ENCODE measurements around the gene PNPLA3.
"Not testable (repeated sequence)": the region's sequence is repeated elsewhere in the genome, so short reads cannot be mapped to it uniquely, and the experiment has no call there.

PNPLA3 gene

GRCh38 chr22:43901976-43902643 lies 21.5 kb upstream of the PNPLA3 start:
- H3K4me3 Mint-ChIP-seq = no peak overlapping the region
- H3K4me1 Mint-ChIP-seq = no peaks in the 10 kb centered on the region
- H3K9me3 Mint-ChIP-seq = no peaks in the 10 kb centered on the region
- H3K27ac Mint-ChIP-seq = no peak overlapping the region
- no peak for ATAC-seq
- peaks cover 50% of the 10 kb centered on the region for H3K27me3 Mint-ChIP-seq
- H3K36me3 Mint-ChIP-seq = no peaks in the 10 kb centered on the region

GRCh38 chr22:43903033-43903432 lies 20.6 kb upstream of the PNPLA3 start:
- ATAC-seq, H3K4me3 Mint-ChIP-seq, H3K27ac Mint-ChIP-seq, H3K4me1 Mint-ChIP-seq, H3K9me3 Mint-ChIP-seq, H3K36me3 Mint-ChIP-seq: not testable (repeated sequence)
- H3K27me3 Mint-ChIP-seq = peaks cover 50% of the 10 kb centered on the region

- H3K9me3 Mint-ChIP-seq, H3K4me1 Mint-ChIP-seq, H3K4me3 Mint-ChIP-seq, H3K36me3 Mint-ChIP-seq, H3K27ac Mint-ChIP-seq, ATAC-seq: not testable (repeated sequence)
- H3K27me3 Mint-ChIP-seq = peaks cover 50% of the 10 kb centered on the region
These were observed 19.2 kb upstream of the PNPLA3 start for GRCh38 chr22:43904412-43904811.

GRCh38 chr22:43905681-43906080 lies 17.9 kb upstream of the PNPLA3 start:
- no peaks in the 10 kb centered on the region for H3K9me3 Mint-ChIP-seq
- H3K4me3 Mint-ChIP-seq = no peak overlapping the region
- ATAC-seq = no peak
- H3K36me3 Mint-ChIP-seq = no peaks in the 10 kb centered on the region
- H3K4me1 Mint-ChIP-seq = no peaks in the 10 kb centered on the region
- H3K27me3 Mint-ChIP-seq = peaks cover 56% of the 10 kb centered on the region
- H3K27ac Mint-ChIP-seq = no peak overlapping the region

- Mint-ChIP-seq H3K4me3 (no peak overlapping the region), H3K36me3 (no peaks in the 10 kb centered on the region), H3K4me1 (peaks cover 5% of the 10 kb centered on the region), H3K9me3 (peaks cover 4% of the 10 kb centered on the region), H3K27ac (no peak overlapping the region), H3K27me3 (peaks cover 36% of the 10 kb centered on the region)
- no peak for ATAC-seq
These were observed 13.9 kb upstream of the PNPLA3 start for GRCh38 chr22:43909708-43910107.

- peaks cover 4% of the 10 kb centered on the region for H3K9me3 Mint-ChIP-seq
- no peak overlapping the region for H3K4me3 Mint-ChIP-seq
- H3K4me1 Mint-ChIP-seq = peaks cover 5% of the 10 kb centered on the region
- no peaks in the 10 kb centered on the region for H3K36me3 Mint-ChIP-seq
- peak; percentile 18 for ATAC-seq
- no peak overlapping the region for H3K27ac Mint-ChIP-seq
- peaks cover 32% of the 10 kb centered on the region for H3K27me3 Mint-ChIP-seq
These were observed 13.4 kb upstream of the PNPLA3 start for GRCh38 chr22:43910178-43910695.

GRCh38 chr22:43911351-43911750 lies 12.3 kb upstream of the PNPLA3 start:
- Mint-ChIP-seq H3K4me3 (no peak overlapping the region), H3K9me3 (peaks cover 4% of the 10 kb centered on the region), H3K27ac (no peak overlapping the region), H3K4me1 (peaks cover 5% of the 10 kb centered on the region), H3K27me3 (peaks cover 27% of the 10 kb centered on the region), H3K36me3 (no peaks in the 10 kb centered on the region)
- no peak for ATAC-seq

GRCh38 chr22:43917521-43917920 lies 6.1 kb upstream of the PNPLA3 start:
- peaks cover 54% of the 10 kb centered on the region for H3K27me3 Mint-ChIP-seq
- no peak for ATAC-seq
- H3K9me3 Mint-ChIP-seq = peaks cover 4% of the 10 kb centered on the region

GRCh38 chr22:43919106-43919973 lies 4.3 kb upstream of the PNPLA3 start:
- H3K27me3 Mint-ChIP-seq = peaks cover 66% of the 10 kb centered on the region
- peaks cover 14% of the 10 kb centered on the region for H3K4me1 Mint-ChIP-seq
- H3K9me3 Mint-ChIP-seq = no peaks in the 10 kb centered on the region
- H3K27ac Mint-ChIP-seq = no peak overlapping the region
- H3K36me3 Mint-ChIP-seq = no peaks in the 10 kb centered on the region
- H3K4me3 Mint-ChIP-seq = no peak overlapping the region
- ATAC-seq = no peak

More at GRCh38 chr22:43917521-43917920, 6.1 kb upstream of the PNPLA3 start:
- H3K4me1 Mint-ChIP-seq = peaks cover 5% of the 10 kb centered on the region
- no peak overlapping the region for H3K4me3 Mint-ChIP-seq
- no peaks in the 10 kb centered on the region for H3K36me3 Mint-ChIP-seq
- no peak overlapping the region for H3K27ac Mint-ChIP-seq

GRCh38 chr22:43921370-43921769 lies 2.2 kb upstream of the PNPLA3 start:
- H3K36me3 Mint-ChIP-seq = no peaks in the 10 kb centered on the region
- no peak for ATAC-seq
- peaks cover 14% of the 10 kb centered on the region for H3K4me1 Mint-ChIP-seq
- no peak overlapping the region for H3K27ac Mint-ChIP-seq
- H3K9me3 Mint-ChIP-seq = no peaks in the 10 kb centered on the region
- no peak overlapping the region for H3K4me3 Mint-ChIP-seq
- H3K27me3 Mint-ChIP-seq = peaks cover 81% of the 10 kb centered on the region

- Mint-ChIP-seq H3K9me3 (no peaks in the 10 kb centered on the region), H3K4me3 (no peak overlapping the region), H3K27me3 (peaks cover 75% of the 10 kb centered on the region), H3K4me1 (peaks cover 14% of the 10 kb centered on the region), H3K36me3 (no peaks in the 10 kb centered on the region), H3K27ac (no peak overlapping the region)
- no peak for ATAC-seq
These were observed 1.5 kb upstream of the PNPLA3 start for GRCh38 chr22:43922123-43922522.

- Mint-ChIP-seq H3K36me3 (no peaks in the 10 kb centered on the region), H3K9me3 (no peaks in the 10 kb centered on the region), H3K27me3 (peaks cover 73% of the 10 kb centered on the region), H3K27ac (no peak overlapping the region), H3K4me1 (peaks cover 14% of the 10 kb centered on the region), H3K4me3 (peak overlapping the region; percentile 76)
- ATAC-seq = peak; percentile 47
These were observed 414 bp upstream of the PNPLA3 start for GRCh38 chr22:43923191-43923590.

GRCh38 chr22:43924877-43925276 lies 1.3 kb downstream of the PNPLA3 start:
- H3K4me1 Mint-ChIP-seq = peaks cover 14% of the 10 kb centered on the region
- no peak for ATAC-seq
- peak overlapping the region; percentile 56 for H3K4me3 Mint-ChIP-seq
- no peaks in the 10 kb centered on the region for H3K9me3 Mint-ChIP-seq
- H3K36me3 Mint-ChIP-seq = no peaks in the 10 kb centered on the region
- peaks cover 66% of the 10 kb centered on the region for H3K27me3 Mint-ChIP-seq
- H3K27ac Mint-ChIP-seq = no peak overlapping the region

GRCh38 chr22:43925433-43926348 lies 2.1 kb downstream of the PNPLA3 start:
- Mint-ChIP-seq H3K4me1 (peaks cover 14% of the 10 kb centered on the region), H3K27me3 (peaks cover 63% of the 10 kb centered on the region), H3K9me3 (no peaks in the 10 kb centered on the region), H3K4me3 (no peak overlapping the region), H3K36me3 (no peaks in the 10 kb centered on the region), H3K27ac (no peak overlapping the region)
- ATAC-seq = no peak

GRCh38 chr22:43926349-43926710 lies 2.7 kb downstream of the PNPLA3 start:
- H3K27me3 Mint-ChIP-seq = peaks cover 57% of the 10 kb centered on the region
- no peak for ATAC-seq
- no peaks in the 10 kb centered on the region for H3K36me3 Mint-ChIP-seq
- H3K27ac Mint-ChIP-seq = no peak overlapping the region
- no peaks in the 10 kb centered on the region for H3K9me3 Mint-ChIP-seq
- no peak overlapping the region for H3K4me3 Mint-ChIP-seq
- peaks cover 14% of the 10 kb centered on the region for H3K4me1 Mint-ChIP-seq

Data from stimulated activated memory B cell treated with anti-CD40 and anti-IgM and Interleukin-4, amounts not matched to agents 10 μg/mL and 1 μg/mL and 100 μg/mL, for 72 hours (primary cell).